ENCODE measurements around the gene ATXN1.
A peak's percentile ranks its signal among the peaks of the same experiment; 100 is the strongest.
"Not testable (repeated sequence)": the region's sequence is repeated elsewhere in the genome, so short reads cannot be mapped to it uniquely, and the experiment has no call there.

ATXN1 gene

DNA sequence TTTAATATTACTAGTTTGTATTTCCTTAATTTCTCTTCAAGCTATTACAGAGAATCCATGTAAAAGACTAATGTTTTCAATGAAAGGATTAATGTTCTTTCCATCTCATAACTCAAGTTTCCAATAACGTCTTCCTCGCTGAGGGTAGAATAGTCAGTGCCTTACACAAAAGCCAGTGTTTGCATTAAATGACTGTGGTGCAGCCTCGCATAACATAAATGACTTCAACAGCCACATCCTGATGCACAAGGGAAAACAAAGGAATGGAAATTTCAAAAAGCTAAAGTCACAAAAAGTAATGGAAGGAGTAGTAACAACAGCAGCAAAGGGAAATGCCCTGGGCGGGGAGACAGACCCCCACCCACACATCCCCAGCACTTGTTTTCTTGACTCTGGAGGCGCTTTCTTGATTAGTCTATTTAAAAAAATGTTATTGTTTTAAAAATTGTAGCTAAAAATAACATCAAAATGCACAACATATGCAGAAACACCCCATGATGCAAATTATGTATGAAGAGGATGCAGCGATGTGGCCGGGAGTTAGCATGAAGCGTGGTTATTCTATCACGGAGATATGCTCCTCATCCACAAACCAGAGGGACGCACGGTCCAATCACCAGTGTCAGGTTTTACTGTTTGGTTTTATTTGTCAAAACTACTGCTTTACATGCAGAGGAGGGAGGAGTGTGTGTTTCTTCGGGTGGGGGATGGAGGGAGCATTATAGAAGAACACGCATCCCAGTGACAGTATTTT is 294.3 kb downstream of the ATXN1 start:
- no peak for DNase-seq

- no peak for DNase-seq
Measured at GRCh38 chr6:16464045-16464444, 297.2 kb downstream of the ATXN1 start.

DNA sequence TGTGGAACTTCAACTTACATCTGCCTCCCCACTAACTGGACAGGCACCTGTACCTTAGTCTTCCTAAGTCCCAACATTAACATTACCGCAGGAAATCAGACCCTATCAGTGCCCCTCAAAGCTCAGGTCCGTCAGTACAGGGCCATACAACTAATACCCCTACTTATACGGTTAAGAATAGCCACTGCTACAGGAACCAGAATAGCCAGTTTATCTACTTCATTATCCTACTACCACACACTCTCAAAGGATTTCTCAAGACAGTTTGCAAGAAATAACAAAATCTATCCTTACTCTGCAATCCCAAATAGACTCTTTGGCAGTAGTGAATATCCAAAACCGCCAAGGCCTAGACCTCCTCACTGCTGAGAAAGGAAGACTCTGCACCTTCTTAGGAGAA is 298.0 kb downstream of the ATXN1 start:
- not testable (repeated sequence) for DNase-seq

GRCh38 chr6:16461491-16461890 is 299.8 kb downstream of the ATXN1 start:
- DNase-seq = no peak

DNA sequence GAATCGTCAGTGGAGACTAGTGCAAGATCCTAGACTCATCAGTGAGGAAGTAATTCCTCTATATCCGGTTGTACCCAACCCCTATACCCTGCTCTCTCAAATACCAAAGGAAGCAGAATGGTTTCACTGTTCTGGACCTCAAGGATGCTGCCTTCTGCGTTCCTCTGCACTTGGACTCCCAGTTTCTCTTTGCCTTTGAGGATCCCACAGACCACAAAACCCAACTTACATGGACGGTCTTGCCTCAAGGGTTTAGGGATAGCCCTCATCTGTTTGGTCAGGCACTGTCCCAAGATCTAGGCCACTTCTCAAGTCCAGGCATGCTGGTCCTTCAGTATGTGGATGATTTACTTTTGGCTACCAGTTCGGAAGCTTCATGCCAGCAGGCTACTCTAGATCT is 301.8 kb downstream of the ATXN1 start:
- not testable (repeated sequence) for DNase-seq

- DNase-seq = no peak
Measured at GRCh38 chr6:16452348-16452747, 308.9 kb downstream of the ATXN1 start.

DNA sequence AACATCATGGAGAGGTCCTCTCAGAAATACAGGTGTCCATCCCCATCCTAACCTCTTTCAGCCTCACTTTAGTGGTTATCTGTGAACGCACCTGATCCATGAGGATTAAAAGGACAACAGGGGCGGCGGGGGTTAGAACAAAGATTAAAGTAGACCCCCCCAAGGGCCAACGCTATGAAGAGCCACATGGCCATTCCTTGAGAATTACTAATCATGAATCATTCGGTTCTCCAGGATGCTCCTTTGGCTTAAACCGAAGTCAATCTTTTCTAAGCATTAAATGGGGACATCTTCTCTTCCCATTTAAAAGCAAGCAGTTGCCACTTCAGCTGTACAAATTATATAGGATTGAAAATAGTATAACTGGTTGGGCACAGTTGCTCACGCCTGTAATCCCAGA is 310.4 kb downstream of the ATXN1 start:
- no peak for DNase-seq

DNA sequence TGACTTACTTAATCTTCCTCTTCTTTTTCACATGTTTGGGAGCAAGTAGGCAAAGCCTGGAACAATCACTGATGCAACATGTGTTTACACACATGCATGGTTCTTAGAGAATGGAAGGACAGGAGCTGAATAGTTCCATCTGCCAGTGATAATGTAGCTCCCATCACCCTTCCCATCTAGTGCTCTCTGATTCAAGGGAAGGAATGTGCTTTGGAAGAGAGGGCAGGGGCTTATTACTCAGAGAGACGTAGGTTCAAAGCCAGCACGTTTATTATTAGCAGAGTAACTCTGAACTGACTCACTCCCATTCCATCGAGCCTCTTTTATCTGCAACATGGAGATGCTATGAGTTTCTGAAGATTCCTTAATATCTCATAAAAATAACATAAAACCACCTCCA is 311.0 kb downstream of the ATXN1 start:
- DNase-seq = no peak

DNA sequence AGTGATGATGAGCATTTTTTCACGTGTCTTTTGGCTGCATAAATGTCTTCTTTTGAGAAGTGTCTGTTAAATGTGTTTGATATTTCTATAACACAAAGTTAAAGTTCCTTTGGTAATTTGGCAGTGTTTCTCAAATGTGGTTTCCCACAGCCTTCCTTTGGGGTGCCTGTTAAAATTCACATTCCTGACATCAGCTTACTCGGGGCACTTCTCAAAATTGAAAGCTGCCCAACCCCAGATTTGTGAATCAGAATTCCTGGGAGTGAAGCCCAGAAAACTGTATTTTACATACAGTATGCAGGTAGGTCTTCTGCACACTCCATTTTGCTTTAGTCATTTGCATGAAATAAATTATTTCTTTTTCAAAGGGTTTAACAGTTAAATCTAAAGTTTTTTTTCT is 315.0 kb downstream of the ATXN1 start:
- DNase-seq = no peak

- no peak for DNase-seq
Measured at GRCh38 chr6:16442031-16442430, 319.2 kb downstream of the ATXN1 start.

DNA sequence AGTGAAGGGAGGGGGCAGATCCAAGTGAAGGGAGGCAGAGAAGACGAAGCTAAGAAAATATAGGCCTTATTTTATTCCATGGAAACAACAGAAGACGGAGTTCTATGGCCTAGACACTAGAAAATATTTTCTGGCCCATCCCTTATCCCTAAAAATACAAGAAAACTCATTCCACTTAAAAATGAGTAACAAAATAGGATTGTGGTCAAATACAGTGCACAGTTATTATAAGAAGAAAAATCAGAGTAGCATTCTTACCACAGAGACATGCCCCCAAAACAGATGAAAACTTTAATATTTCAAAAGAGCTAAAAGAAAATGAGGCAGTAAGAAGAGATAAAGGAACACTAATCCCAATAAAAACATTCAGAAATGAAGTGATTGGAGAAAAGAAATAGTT is 320.0 kb downstream of the ATXN1 start:
- no peak for DNase-seq

DNA sequence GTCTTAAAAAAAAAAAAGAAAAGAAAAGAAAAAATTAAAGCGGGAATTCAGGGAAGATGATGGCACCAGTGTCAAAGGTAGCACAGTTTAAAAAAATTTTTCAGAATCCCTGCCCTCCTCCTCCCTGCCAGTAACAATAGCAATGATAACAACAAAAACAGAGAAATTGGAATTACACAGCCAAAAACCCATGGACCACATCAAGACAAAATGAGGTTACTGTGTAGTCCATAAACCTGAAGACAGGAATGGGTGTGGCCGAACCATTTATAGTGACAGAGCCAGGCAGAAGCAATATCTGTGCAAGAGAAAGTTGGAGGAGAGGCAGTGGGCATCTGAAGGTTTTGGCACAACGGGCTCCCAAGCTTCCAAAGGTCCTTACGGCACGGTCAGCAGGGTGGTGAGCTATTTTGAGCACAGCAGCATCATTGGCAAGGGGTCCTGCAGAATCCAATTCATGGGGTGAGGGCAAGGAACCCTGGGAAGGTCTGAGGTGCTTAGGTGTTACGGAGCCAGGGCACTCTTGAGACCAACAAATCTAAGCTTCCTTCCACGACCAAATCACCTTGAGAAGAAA is 320.5 kb downstream of the ATXN1 start:
- DNase-seq = no peak

DNA sequence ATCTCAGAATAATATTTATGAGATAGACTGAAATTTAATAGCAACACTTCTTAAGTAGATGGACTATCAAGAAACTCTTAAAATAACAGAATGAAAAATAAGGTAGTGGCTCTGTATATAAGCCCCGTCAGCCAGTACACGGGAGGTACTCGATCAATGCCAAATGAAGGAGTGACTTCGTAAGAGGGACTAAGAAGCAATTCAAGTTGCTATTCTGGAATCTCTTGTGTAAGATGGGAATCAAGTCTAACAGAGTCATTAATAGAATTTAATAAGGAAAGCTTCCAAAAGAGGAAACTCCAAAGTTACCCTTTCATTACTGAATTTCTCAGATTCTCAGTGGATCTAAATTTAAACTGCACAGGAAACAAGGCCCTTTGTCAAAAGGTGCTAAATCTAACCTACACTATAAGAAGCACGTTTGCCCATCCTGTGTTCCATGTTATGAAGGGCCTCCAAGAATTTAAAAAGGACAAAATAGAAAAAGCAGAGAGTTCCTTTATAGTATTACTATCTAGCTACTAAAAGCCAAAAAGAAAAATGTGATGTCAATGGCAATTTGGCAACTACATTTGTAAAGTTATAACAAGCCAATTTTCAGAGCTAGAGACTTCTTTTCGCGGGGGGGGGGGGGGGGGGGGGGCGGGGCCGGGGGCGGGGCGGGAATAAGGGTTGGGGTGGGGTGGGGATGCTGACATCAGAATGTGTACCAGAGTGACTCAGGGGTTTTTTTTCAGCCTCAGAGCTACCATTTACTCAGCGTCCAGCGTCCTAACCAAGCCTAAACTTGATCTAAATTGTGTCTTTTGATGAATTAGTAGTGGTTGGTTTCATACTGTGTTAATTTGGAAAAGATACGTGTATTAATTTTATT is 322.3 kb downstream of the ATXN1 start:
- DNase-seq = peak in 1 of 2 donors; percentile 38

GRCh38 chr6:16437984-16438383 is 323.3 kb downstream of the ATXN1 start:
- peak; percentile 33 to 36 for DNase-seq

GRCh38 chr6:16437095-16437494 is 324.2 kb downstream of the ATXN1 start:
- peak; percentile 44 to 62 for DNase-seq

DNA sequence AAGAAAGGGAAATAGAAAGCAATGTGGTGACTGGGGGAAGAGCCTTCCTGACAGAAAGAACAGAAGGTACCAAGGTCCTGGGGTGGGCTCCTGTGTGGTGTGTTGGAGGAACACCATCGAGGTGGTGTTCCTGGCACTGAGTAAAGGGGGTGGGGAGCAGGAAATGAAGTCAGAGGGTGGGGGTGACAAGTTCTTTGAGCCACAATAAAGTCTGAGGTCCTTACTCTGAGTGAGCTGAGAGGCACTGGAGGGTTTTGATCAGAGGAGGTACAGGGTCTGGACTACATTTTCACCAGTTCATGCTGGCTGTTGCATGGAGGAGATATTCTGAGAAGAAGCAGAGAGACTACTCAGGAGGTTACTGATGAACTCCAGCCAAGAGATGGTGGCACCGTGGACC is 324.7 kb downstream of the ATXN1 start:
- peak; percentile 41 to 44 for DNase-seq

DNA sequence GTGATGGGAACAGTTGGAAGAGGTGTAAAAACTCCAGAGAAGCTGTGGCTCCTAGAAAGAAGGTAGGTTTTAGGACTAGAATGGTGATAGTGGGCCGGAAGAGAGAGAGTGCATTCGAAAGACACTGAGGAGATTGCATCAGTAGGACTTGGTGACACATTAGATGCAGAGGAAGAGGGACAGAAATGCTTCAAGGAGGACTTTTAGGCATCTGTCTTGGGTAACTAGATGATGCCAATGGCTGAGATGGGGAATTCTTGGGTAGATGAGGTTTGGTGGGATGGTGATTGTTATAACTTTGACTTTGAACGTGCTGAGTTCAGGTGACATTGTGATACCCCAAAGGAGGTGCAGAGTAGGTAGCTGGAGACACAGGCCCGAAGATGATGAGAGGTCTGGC is 326.4 kb downstream of the ATXN1 start:
- no peak for DNase-seq

GRCh38 chr6:16433338-16433890 is 327.8 kb downstream of the ATXN1 start:
- no peak for DNase-seq

GRCh38 chr6:16432075-16433032 is 328.9 kb downstream of the ATXN1 start:
- no peak for DNase-seq

DNA sequence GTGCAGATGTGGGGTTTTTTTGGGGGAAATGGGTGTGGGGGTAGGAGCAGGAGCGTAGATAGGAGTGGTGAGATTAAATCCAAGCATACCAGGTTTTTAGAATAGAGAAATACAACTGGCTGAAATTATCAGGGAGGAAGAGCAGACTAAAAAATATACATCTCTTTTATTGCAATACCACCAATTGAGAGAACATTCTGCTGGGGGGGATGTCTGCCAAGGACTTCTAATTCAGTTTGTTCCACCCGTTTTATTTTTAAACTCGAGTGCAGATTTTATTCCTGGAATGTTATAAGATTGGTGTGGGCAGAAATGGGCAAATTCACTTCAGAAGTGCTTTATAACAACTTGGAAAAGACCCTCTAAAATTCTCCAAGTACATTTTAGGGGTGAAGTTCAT is 330.2 kb downstream of the ATXN1 start:
- no peak for DNase-seq

GRCh38 chr6:16430391-16431089 is 330.7 kb downstream of the ATXN1 start:
- DNase-seq = no peak

DNA sequence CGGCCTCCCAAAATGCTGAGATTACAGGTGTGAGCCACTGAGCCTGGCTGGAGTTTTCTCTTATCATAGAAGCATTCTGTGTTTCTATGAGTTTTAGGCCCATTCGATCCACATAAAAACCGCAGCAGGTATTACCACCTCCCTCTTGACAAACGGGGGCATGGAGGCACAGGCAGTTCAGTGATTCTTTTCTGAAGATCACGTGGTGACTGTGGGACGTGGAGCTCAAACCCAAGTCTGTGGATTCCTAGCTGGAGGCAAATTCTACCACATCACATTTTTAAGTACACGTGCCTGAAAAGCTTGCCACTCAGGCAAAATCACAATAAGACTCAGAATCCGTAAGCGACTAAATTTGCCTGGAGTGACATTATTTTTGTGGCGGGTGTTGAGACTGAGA is 331.6 kb downstream of the ATXN1 start:
- DNase-seq = no peak
